Occipital lobe (tissue), 2 donors: Measurements from ENCODE around the gene PIEZO1. TPM values are rescaled to one million over a fixed set of nuclear protein-coding genes. Genes with fewer than 3 reads are reported as not detected.

Experiments
- DNase-seq: peaks from one replicate; lab custom pipeline; 2025; lab: John Stamatoyannopoulos, UW
- total RNA-seq: library from RNA; depleted of rRNA; stranded (reverse); fragments of >200 nt; gene quantifications from one replicate; pipeline ENCODE4 v1.2.3, GENCODE V29; 2014

PIEZO1 gene
- total RNA-seq, 1 donor from 2014 or later, result 4.8 TPM

DNA sequence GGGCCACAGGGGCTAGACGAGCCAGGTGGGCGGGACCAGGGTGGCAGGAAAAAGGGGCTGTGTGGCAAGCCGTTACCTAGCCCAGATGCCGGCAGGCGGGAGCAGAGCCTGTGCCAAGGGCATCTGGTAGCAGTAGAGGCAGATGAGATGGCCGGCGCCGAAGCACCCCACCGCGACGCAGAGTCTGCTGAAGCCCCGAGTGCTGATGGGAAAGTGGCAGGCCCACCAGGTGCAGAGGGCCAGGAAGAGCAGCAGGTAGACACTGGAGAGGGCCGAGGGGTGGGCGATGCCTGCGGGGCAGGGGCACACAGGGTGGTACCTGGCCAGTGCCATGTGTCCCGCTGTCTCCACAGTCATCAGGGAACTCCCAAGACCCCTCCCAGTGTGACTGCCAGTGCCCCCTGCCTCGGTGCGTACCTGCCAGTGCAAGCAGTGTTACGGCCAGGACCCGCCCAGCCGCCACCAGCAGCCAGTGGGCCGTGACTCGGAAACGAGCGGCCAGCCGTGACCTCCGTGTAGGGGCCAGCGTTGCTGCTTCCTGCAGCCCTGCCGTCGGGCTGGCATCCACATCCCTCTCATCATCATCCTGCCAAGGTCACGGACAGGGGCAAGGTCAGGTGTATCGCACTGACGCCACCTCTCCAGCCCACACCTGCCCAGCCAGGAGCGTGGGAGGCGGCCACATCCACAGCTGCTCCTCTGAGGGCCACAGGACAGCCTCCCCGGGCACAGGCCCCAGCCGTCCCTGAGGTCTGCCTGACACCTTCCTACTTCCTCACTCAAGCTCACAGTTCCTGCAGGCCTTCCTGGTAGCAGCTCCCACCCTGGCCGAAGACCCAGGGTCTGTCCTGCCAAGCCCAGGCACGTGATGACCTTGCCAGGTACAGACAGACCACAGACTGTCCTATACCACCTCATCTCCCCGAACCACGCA, 46.6 kb downstream of the PIEZO1 start:
- no peak for DNase-seq

DNA sequence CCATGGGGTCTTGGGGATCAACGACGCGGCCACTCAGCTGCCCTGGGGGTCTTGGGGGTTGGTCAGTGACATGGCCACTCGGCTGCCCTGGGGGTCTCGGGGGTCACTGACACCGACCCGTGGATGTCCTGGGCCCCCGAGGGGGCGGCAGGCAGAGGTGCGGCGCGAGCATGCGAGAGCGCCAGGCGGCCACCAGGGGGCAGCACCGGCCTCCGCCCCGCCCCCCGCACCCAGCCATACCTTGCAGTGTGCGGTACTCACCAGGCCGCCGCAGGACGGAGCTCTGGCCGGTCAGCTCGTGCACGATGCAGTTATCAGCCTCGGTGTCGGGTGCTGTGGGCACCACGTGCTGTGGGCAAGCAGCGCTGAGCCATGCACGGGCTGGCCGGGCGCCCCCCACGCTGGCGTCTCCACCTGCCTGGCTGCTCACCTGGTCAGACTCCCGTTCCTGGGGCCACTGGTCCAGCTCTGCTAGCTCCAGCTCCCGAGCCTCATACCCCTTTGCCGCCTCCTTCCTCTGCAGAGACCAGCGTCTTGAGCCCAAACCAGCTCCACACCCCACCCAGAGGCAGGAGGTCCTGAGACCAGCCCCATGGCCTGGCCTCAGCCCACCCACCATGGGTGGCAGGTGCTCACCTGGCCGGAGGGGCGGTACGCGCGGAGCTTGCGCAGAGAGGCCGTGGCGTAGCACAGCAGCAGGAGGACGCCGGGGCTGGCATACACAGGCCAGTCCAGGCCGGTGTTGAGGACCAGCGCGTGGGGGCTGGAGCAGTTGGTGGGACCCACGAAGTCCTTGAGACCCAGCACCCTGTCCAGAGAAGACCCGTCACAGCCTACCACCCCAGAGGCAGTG, 47.5 kb downstream of the PIEZO1 start:
- peak; percentile 38 for DNase-seq

DNA sequence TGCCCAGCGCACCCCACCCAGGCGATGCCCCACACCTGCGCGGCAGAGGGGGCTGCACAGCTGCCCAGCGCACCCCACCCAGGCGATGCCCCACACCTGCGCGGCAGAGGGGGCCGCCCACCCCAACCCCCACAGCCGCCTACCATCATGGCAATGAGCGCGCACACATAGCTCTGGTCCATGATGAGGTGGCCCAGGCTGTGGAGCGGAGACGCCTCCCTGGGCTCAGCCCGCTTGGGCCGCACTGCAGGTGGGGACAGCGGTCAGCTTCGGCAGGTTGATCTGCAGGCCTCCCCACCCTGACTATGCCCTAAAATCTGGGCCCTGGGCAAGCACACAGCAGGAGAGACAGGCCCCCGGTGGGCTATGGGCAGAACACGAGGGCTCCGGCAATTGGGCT, 48.5 kb downstream of the PIEZO1 start:
- no peak for DNase-seq

DNA sequence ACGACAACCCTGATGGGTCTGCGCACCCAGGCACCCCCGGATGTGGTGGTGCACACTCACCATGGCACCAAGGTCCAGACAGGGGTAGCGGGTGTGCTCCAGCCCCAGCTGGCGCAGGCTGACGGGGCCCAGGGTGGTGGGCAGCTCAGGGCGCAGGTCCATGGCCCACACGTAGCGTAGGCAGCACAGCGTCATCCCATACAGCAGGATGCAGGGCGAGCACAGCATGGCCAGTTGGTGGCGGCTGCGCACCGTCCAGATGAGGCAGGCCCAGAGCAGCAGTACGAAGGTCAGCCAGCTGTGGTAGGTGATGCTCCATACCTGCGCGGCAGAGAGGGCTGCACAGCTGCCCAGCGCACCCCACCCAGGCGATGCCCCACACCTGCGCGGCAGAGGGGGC, 48.9 kb downstream of the PIEZO1 start:
- no peak for DNase-seq

DNA sequence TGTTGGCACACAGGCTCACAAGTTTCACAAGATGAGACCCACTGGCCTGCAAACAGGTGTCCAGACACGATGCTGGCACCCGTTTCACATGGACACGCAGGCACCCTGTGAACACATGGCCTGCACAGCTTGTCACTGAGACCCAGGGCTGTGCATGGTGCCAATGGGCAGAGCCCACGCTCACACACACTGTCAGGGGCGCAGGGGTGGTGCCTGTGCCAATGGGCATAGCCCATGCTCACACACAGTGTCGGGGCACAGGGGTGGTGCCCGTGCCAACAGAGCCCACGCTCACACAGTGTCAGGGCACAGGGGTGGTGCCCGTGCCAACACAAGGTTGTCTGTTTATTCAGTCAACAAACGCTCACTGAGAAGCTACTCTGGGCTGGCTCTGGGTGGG, 49.4 kb downstream of the PIEZO1 start:
- no peak for DNase-seq

DNA sequence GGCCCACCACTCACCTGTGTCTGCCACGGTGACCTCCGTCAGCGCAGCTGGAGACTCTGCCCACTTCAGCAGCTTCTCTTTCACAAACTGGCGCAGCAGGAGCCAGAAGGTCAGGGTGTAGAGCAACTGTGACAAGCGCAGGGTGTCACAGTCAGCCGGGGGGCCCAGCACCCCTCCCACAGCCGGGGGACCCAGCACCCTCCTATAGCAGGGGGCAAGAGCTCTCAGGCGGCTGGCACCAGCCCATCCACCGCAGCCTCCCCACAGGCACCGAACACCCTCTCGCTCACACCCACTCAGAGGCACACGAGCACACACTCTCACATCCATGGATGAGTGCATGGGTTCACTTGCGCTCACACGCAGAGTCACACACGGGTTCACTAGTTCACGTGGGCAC, 49.9 kb downstream of the PIEZO1 start:
- DNase-seq, result no peak

DNA sequence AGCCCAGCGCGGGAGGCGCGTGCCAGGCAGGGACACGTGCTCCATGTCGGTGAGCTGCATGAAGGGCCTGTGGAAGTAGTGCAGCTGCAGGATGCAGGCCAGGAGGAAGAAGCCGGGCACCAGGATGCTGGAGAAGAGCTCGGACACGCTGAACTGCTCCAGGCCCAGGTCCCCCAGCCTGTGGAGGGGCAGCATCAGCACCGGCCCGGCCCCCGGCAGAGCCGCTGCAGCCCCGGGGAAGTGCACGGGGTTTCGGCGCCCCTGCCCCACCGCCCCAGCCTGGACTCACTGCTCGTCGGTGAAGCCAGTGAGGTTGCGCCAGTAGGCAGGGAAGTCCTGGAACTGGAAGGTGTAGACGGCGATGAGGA, 50.7 kb downstream of the PIEZO1 start:
- no peak for DNase-seq

DNA sequence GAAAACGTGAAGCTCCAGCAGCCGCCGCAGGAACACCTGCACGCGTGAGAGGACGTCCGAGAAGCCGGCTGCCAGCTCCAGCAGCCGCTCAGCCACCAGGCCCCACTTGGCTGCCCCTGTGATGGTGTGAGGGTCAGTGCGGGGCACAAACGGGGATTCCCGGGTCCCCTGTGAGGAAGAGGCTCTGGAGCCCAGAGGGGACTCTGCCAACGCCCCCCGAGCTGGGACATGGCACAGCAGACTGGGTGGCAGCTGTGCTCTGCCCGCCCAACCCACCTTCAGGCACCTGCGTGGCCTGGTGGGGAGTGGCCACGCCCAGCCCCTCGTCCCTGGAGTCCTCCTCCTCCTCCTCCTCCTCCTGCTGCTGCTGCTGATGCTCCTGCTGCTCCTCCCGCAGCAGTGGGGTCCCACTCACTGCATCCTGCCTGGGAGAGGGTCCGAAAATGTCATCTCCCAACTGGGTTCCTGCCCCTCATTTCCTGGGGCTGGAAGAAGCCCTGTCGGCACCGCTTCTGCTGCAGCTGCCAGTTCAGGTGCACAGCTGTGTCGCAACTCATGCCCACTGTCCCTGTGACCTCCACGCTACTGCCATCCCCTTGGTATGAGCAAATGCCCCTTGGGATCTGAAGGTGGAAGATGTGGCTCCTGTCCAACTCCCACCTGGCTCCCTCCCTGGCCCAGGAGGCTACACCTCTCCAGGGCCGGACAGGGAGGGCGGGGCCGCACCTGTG, 51.2 kb downstream of the PIEZO1 start:
- no peak for DNase-seq

DNA sequence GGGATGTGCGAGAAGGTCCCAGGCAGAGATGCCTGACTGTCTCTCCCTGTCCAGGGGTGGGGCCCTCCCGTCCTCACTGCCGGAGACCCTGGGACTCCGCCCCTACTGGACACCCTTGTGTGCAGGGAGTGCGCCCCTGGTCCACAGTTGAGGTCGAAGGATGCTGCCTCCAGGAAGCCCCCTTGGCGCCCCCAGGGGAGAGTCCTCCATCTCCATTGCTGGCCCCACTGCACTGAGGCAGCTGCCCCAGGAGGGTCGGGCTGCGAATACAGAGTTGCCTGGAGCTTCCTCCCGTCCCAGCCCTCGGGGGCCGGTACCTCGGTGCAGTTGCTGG, 52.1 kb downstream of the PIEZO1 start:
- DNase-seq, result no peak

DNA sequence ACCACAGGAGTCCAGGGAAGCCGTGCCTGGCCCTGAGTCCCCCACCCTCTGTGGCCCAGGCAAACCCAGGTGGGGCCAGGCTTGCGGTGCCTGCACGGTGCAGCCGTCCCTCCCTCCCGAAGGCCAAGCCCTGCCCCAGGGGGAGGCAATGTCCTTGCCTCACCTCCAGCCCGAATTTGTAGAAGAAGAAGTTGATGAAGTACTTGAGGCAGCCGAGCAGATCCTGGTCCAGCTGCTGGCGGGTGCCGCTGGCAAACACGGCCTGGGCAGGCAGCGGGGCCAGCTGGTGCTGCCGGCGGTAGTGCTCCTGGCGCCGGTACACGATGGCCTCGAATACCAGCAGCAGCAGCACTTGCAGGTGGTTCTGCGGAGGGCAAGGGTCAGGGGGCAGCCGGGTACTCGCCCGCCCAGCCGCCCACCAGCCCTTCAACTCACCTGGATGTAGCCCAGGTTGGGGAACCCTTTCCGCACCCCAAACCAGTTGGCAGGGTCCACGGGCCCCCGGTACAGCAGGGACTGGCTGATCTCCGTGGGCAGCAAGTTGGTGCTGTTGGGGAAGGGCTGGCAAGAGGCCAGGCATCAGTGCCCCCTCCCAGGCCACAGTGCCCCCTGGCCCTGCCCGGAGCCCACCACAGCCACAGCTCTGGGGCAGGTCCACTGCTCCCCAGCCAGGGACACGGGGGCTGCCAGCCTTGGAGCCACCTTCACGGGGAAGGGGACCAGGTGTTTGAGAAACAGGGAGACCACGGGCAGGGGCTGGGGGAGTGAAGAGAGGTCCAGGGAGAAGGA, 52.7 kb downstream of the PIEZO1 start:
- no peak for DNase-seq

DNA sequence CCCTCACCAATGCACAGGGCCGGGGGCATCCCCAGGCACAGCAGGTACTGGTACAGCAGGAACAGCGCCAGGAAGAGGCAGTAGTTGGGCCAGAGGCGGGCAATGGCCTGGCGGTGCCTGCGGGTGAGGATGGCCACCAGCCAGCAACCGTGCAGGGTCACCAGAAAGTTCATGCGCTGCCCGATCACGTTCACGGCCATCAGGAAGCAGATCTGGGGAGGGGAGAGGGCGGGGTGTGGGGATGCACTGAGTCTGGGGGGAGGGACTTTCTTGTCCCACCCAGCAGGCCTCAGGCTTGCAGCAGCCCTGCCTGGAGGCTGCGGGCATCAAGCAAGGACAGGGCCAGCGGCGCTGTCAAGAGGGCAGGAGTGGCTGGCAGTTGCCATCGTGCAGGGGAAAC, 53.3 kb downstream of the PIEZO1 start:
- DNase-seq, result no peak

DNA sequence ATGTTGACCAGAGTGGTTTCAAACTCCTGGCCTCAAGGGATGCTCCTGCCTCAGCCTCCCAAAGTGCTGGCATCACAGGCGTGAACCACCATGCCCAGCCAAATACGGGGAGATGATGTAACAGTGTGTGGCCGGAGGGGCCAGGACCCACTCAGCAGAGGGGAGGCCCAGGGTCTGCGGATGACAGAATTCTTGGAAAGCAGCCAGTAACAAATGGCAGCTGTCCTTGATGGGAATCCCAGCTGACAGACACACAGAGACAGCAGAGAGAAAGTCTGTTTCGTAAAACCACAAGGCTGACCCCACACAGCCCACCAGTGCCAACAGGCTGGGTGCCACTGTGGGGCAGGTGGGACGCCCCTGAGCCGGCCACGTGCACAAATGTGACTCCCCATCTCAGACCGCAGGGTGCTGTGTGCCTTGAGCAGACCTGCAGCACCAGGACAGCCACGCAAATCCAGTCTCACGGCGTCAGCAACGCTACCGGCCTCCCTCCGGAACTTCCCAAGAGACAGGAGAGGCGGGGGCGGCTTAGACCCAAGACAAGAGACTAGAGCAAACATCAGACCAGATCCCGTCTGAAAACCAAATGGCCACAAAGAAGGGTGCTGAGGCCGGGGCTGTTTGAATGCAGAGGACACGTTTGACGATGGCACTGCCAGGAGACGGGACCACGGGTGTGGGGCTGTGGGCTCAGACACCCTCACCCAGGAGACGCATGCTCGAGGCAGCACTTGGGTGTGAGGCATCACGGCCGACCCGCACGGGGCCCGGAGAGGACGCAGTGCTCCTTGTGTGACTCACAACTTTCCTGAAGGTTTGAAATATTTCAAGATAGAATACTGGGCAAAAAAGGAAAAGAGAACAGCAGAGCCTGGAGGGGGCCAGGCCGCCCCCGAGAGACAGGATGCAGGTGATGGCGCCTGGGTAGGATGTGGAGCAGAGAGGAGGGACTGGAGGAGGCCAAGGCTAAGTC, 54.1 kb downstream of the PIEZO1 start:
- no peak for DNase-seq

DNA sequence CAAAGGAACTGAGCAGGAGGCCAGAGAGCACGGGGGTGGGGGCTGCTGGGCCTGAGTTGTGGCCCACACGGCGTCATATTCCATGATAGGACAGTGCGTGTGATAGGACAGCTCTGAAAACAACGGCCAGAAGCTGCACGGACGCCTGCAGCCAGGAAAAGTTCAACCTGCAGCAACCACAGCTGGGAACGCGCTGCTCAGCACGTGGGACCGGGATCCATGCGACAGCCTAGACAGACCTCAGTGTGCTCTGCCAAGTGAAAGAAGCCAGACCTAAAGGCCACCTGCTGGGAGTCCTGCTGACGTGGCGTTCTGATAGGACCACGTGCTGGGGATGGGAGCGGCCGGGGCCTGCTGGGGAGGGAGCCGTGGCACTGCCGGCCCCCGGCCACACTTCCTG, 57.1 kb downstream of the PIEZO1 start:
- DNase-seq, result no peak

DNA sequence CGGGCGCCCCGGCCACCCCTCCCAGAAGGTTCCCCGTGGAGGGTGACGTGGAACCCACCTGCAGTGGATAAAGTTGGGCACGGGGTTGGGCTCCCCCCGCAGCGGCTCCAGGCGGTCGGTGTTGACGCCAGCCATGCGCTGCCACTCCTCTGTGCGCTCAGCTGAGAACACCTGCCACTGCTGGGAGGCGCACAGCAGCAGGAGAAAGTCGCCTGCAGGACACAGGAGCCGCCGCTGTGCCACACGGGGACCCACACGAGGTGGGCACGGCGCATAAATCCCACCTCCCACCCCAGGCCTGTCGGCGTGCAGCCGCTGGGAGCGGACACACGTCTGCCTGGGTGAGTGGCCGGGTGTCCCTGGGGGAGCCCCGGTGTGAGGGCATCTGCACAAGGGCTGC, 58.0 kb downstream of the PIEZO1 start:
- DNase-seq, result no peak

DNA sequence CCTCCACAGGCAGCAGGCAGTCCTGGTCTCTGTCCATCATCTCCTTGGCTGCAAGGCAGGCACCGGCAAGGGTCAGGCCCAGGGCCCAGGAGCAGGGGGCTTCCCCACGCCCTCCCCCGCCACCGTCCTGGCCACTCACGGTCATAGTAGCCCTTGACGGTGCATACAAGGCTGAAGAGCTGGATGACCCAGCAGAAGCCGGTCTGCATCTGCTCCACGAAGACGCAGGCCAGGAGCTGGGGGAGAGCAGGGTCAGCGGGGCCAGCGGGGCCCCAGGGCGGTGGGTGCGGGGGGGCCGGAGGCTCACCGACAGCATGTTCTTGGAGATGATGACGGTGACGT, 58.6 kb downstream of the PIEZO1 start:
- no peak for DNase-seq

DNA sequence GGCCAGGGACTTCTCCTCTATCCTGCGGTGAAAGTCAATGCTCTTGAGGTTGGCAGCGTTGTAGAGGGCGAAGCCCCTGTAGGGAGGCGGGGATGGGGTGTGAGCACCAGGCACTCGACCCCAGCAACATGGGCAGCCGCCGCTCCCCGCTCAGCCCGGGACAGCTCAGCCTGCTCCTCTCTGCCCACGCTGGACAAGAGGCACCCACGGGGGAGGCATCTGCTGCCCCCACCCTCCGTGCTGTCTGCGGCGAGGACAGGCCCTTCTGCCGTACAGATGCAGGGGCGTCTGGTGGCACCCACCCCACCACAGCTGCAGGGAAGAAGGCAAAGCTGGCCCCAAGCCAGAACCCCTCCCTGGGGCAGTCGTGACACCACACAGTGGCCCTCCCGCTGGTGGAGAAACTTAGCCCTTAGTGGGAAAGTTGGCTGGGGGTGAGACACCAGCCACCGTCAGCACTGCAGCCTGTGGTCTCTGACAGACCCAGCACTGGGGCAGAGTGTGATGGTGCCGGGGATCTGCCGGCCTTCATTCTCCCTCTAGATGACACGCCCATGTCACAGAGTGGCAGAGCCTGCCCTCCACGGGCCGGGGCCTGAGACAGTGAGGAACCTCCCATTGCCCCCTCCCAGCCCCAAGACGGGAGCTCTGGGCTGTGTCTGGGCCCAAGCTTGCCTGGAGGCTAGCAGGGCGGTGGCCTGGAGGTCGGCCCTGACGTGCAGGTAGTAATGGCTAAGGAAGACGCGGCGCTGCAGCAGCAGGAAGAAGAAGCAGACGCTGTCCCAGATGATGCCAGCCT, 59.2 kb downstream of the PIEZO1 start:
- no peak for DNase-seq

DNA sequence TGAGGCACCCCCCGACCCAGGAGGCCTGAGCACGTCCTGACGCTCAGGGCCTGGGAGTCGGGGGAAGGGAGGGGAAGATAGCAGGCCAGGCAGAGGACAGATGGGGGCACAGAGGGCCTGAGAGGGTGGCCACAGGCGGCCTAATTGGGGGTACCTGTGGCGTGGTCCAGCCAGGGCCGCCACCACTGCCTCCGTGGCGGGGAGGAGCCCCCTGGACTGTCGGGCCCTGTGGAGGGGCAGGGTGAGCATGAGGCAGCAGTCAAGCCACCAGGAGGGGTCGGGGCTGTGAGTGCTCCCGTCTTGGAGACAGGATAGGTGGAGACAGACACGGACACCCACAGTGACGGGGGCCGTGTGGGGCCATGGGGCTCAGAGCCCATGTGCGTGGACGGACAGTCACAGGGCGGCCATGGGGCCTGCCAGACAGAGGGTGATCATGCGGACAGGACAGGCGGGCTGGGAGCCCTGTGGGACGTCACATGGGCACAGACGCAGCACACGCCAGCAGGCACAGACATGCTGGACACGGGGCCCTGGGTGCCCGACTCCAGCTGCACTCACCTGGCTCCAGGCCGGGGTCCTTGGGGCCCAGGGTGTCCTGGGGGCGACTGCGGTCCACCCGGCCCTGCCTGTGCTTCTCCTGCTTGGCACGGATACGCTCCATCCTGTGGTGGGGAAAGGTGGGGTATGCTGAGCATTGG, 60.0 kb downstream of the PIEZO1 start:
- DNase-seq, result no peak

DNA sequence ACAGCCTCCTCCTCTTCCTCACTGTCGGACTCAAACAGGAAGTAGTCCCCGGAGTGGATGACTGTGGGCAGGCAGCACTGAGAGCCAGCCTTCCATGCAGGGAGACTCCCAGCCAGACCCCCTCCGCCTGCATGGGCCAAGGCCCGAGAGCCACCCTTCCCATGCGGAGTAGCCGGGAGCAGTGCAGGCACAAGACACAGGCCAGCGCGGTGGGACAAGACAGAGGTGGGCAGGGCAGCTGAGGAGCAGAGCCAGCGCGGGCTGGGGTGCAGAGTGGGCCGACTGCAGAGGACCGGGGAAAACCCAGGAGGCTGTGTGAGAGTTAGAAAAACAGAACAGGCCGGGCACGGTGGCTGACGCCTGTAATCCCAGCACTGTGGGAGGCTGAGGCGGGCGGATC, 61.1 kb downstream of the PIEZO1 start:
- no peak for DNase-seq

DNA sequence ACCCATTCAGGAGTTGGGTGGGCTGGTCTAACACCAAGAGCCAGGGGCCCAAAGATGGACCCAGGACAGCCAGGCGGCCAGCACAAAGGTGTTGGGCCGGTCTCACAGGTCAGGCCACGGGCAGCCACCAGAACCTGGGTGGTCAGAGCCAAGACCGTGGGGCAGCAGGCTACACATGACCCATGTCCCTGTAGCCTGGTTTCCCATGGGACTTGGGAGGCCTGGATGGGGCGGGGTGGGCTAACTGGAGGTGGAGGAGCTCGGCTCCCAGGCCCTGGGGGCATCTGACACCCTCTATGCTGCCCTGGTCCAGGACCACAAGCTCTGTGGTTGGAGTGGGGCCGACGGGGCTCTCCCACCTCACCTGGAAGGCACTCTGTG, 61.5 kb downstream of the PIEZO1 start:
- no peak for DNase-seq
